Spleen (tissue), 11 donors: ENCODE data around the gene KLC4. TPM values are rescaled to one million over a fixed set of nuclear protein-coding genes. Genes with fewer than 3 reads are reported as not detected.

Experiments
- DNase-seq: peaks from one replicate; pipeline ENCODE4 v3.0.0-alpha.2; 2020
- H3K27ac ChIP-seq, 8 donors: fragments of 200-600 bp; sonication (generic) in 7 of 8; 1 replicate in 4 of 8; 2 replicates in 4 of 8; pipeline versions ENCODE4 v1.5.0 to v1.8.0; 2016 to 2021; ENCODE audit warnings: inconsistent platforms in 4 of 8, mild to moderate bottlenecking in 4 of 8, moderate library complexity in 1 of 8
- H3K27me3 ChIP-seq, 7 donors: fragments of 200-600 bp; sonication (generic) in 6 of 7; replicated peaks in 1 of 7; 1 replicate in 4 of 7; 2 replicates in 3 of 7; pipeline versions ENCODE4 v1.5.0 to v1.8.0; 2016 to 2021; ENCODE audit warnings: inconsistent platforms in 3 of 7, mild to moderate bottlenecking in 1 of 7
- H3K36me3 ChIP-seq, 6 donors: fragments of 200-600 bp; sonication (generic) in 5 of 6; 1 replicate in 4 of 6; 2 replicates in 2 of 6; pipeline versions ENCODE4 v1.5.0 to v1.8.0; 2016 to 2021; ENCODE audit warnings: inconsistent platforms in 2 of 6
- H3K4me1 ChIP-seq, 6 donors: fragments of 200-600 bp; sonication (generic) in 5 of 6; 1 replicate in 3 of 6; 2 replicates in 3 of 6; pipeline versions ENCODE4 v1.5.0 to v1.8.0; 2016 to 2021; ENCODE audit warnings: inconsistent platforms in 3 of 6
- H3K4me3 ChIP-seq, 8 donors: fragments of 200-600 bp; sonication (generic) in 7 of 8; 1 replicate in 4 of 8; 2 replicates in 4 of 8; pipeline versions ENCODE4 v1.5.0 to v1.8.0; 2016 to 2021; ENCODE audit warnings: inconsistent platforms in 4 of 8, mild to moderate bottlenecking in 4 of 8, moderate library complexity in 2 of 8
- H3K9me3 ChIP-seq, 8 donors: fragments of 200-600 bp; sonication (generic) in 7 of 8; 1 replicate in 4 of 8; 2 replicates in 4 of 8; pipeline versions ENCODE4 v1.5.0 to v1.8.0; 2016 to 2021; ENCODE audit warnings: inconsistent platforms in 4 of 8
- POLR2A ChIP-seq, 3 donors: fragments of 450-650 bp; IDR thresholded peaks; one replicate each; pipeline ENCODE4 v1.5.1; 2017; ENCODE audit warnings: antibody characterized with exemption in 3 of 3, mild to moderate bottlenecking in 1 of 3
- POLR2AphosphoS5 ChIP-seq, 3 donors: sonication (generic); formaldehyde crosslinking; IDR thresholded peaks; one replicate each; pipeline ENCODE4 v1.5.1; 2017; ENCODE audit warnings: antibody characterized with exemption in 3 of 3
- WGBS, 5 donors: extraction: QIAGEN DNeasy Blood & Tissue Kit in 3 of 5; methylation state at CpG; one replicate each; pipeline versions ENCODE4 v1.1.5 to v1.1.7; 2013 to 2018; 5-methylcytosine and 5-hydroxymethylcytosine counted together
- intact Hi-C: fragments of 100-400 bp; cut with DNase I; formaldehyde crosslinking; loops from one replicate; pipeline ENCODE4 v1.15.0; 2023; ENCODE audit warnings: low total_unique reads
- polyA plus RNA-seq, 3 donors: library from polyadenylated mRNA; stranded (reverse); fragments of 200-250 nt; gene quantifications; one replicate each; pipeline ENCODE4 v1.2.1, GENCODE V29; 2013
- total RNA-seq, 7 donors: library from RNA; depleted of rRNA in 3 of 7; stranded (reverse); fragments of >200 nt in 3 of 7; fragmentation: NEBNext Ultra II Directional in 4 of 7; extraction: Animal tissue kit (Norgen Biotek cat#: 25700) in 4 of 7; gene quantifications; one replicate each; pipeline versions ENCODE4 v1.1.0 to v1.2.1, GENCODE V29; 2016 to 2021
- TF ChIP-seq, protein P1 (sequence below), 11 experiments: fragments of 200-600 bp in 7 of 11; fragments of 450-650 bp in 4 of 11; sonication (generic) in 4 of 11; IDR thresholded peaks in 8 of 11; conservative IDR thresholded peaks in 3 of 11; 1 replicate in 7 of 11; 2 replicates in 4 of 11; pipeline versions ENCODE4 v1.4.0 to v1.8.0; 2016 to 2021; ENCODE audit warnings: antibody characterized with exemption in 11 of 11, inconsistent platforms in 4 of 11, mild to moderate bottlenecking in 1 of 11
- donor health status: healthy with polysubstance abuse.
- donor health status: DM: no; HTN: no; CAD: no; lungs with moderate emphysema.
- donor health status: DM: no; HTN: no; CAD: no.
- donor health status: Bipolar disorder and iron deficiency.
- donor health status: healthy.
- donor health status: DM: no; HTN: no; CAD: no.
- donor health status: DM: yes; HTN: yes; CAD: no.

KLC4 gene
- total and polyA plus RNA-seq, 10 donors: 13.2 to 27.0 (median 20.8) TPM

DNA sequence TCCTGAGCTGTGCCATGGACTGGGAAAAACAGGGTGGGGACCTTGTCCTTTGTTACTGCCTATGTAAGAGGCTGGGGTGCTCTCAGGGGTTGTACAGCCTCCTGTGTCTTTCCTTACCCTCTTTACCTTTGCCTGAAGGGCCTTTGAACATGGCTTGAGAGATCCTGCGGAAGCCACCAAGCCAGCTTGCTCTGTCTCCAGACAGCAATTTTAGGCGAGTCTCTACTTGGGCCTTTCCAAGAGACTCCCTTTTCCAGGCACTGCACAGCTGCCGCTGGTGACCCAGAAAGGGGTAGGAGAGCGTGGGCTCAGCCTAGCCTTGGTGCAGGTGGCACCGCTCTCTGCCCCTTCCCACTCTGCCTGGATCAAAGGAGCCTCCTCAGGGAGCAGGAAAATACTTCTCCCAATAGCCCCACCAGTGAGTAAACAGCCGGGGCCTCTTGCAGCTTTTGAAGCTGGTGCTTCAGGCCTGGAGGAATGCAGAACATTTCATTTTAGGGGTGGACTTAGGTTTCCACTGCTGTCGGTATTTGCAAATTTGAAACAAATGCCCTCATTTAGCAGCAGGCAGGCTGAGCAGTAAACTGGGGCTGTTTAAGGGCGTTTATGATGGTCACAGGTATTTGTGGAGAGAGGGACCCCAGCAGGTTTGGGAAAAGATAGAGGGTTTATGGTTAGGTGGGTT is 30.6 kb downstream of the KLC4 start:
- H3K27ac ChIP-seq: peak overlapping the region in 4 of 8 donors; percentile 4 to 36 (median 24)
- H3K36me3 ChIP-seq: no peaks in the 10 kb centered on the region
- peaks cover 0 to 26% (median 6%) of the 10 kb centered on the region in 6 donors for H3K4me1 ChIP-seq
- no peak for TF ChIP-seq POLR2A (IDR thresholded peaks at IDR 0.05)
- TF ChIP-seq, protein P1, sequence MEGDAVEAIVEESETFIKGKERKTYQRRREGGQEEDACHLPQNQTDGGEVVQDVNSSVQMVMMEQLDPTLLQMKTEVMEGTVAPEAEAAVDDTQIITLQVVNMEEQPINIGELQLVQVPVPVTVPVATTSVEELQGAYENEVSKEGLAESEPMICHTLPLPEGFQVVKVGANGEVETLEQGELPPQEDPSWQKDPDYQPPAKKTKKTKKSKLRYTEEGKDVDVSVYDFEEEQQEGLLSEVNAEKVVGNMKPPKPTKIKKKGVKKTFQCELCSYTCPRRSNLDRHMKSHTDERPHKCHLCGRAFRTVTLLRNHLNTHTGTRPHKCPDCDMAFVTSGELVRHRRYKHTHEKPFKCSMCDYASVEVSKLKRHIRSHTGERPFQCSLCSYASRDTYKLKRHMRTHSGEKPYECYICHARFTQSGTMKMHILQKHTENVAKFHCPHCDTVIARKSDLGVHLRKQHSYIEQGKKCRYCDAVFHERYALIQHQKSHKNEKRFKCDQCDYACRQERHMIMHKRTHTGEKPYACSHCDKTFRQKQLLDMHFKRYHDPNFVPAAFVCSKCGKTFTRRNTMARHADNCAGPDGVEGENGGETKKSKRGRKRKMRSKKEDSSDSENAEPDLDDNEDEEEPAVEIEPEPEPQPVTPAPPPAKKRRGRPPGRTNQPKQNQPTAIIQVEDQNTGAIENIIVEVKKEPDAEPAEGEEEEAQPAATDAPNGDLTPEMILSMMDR (IDR thresholded peaks at IDR 0.05 in 8 of 11, conservative IDR thresholded peaks at IDR 0.05 in 3 of 11): no peak
- no peak for TF ChIP-seq POLR2AphosphoS5 (IDR thresholded peaks at IDR 0.05)
- no peaks in the 10 kb centered on the region for H3K27me3 ChIP-seq
- 77 to 87% (median 79%) methylated on average over 8 of the region's 8 CpGs for WGBS, 5 donors
- intact Hi-C loops: no loop called here
- peak; percentile 40 for DNase-seq
- no peaks in the 10 kb centered on the region for H3K9me3 ChIP-seq
- H3K4me3 ChIP-seq: no peak overlapping the region

DNA sequence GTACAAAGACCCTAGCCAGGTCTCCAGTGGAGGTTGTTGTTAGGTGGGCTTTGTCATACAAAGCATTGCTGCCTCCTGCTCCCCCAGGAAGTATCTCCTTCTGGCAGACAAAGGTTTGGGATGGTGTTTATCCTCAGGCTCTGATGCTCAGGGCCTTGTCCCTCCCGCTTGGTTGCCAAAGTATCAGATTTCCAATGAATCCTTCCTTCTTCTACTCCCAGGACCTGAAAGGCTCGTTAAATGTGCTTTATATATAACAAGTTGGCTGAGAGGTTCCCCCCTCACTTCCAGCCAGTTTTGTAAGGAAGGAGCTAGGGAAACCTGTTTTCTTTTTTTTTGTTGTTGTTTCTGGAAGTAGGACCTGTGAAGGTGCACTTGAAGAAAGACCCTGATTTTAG is 31.1 kb downstream of the KLC4 start:
- H3K27ac ChIP-seq: peak overlapping the region in 1 of 8 donors; percentile 3
- peak; percentile 19 for DNase-seq
- H3K27me3 ChIP-seq: no peaks in the 10 kb centered on the region
- intact Hi-C loops: no loop called here
- no peaks in the 10 kb centered on the region for H3K36me3 ChIP-seq
- WGBS, 5 donors: 40 to 82% (median 70%) methylated on average over 2 of the region's 2 CpGs
- peaks cover 0 to 31% (median 7%) of the 10 kb centered on the region in 6 donors for H3K4me1 ChIP-seq
- H3K4me3 ChIP-seq: no peak overlapping the region
- no peaks in the 10 kb centered on the region for H3K9me3 ChIP-seq
- TF ChIP-seq POLR2AphosphoS5 (IDR thresholded peaks at IDR 0.05) (no peak), POLR2A (IDR thresholded peaks at IDR 0.05) (no peak)
- TF ChIP-seq, protein P1 (IDR thresholded peaks at IDR 0.05 in 8 of 11, conservative IDR thresholded peaks at IDR 0.05 in 3 of 11): no peak

DNA sequence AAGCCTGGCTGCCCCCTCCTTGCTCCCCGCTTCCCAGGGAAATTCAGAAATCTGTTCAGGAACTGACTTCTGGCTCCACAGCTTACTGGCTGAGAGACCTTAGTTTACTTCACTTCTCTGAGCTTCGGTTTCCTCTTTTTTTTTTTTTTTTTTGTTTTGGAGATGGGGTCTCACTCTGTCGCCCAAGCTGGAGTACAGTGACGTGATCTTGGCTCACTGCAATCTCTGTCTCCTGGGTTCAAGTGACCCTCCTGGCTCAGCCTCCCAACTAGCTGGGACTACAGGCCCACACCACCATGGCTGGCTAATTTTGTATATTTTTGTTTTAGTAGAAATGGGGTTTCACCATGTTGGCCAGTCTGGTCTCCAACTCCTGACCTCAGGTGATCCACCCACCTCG is 31.6 kb downstream of the KLC4 start:
- Histone ChIP-seq H3K4me1 (peaks cover 0 to 35% (median 9%) of the 10 kb centered on the region in 6 donors), H3K4me3 (no peak overlapping the region), H3K9me3 (no peaks in the 10 kb centered on the region), H3K27me3 (no peaks in the 10 kb centered on the region), H3K27ac (peak overlapping the region in 1 of 8 donors; percentile 3), H3K36me3 (no peaks in the 10 kb centered on the region)
- TF ChIP-seq, protein P1 (IDR thresholded peaks at IDR 0.05 in 8 of 11, conservative IDR thresholded peaks at IDR 0.05 in 3 of 11): no peak
- TF ChIP-seq POLR2AphosphoS5 (IDR thresholded peaks at IDR 0.05) (no peak), POLR2A (IDR thresholded peaks at IDR 0.05) (no peak)
- intact Hi-C loops: no loop called here
- WGBS, 5 donors: 63 to 78% (median 73%) methylated on average over 5 of the region's 5 CpGs
- DNase-seq: peak; percentile 24

DNA sequence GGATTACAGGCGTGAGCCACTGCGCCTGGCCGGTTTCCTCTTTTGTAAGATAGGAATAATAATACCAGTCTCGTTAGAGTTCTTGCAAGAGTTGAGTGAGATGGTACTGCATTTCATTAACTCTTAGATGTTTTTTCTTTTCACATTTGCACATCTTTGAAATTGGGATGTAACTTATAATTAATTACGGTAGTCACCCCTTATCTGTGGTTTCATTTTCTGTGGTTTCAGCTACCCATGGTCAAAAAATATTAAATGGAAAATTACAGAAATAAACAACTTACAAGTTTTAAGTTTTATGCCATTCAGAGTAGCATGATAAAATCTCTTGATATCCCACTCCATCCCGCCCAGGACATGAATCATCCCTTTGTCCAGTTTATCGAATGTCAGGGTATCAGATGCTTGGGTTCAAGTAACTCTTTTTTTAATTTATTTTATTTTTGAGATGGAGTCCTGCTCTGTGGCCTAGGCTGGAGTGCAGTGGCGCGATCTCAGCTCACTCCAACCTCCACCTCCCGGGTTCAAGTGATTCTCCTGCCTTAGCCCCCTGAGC is 32.1 kb downstream of the KLC4 start:
- intact Hi-C loops: no loop called here
- Histone ChIP-seq H3K9me3 (no peaks in the 10 kb centered on the region), H3K36me3 (no peaks in the 10 kb centered on the region), H3K4me3 (no peak overlapping the region), H3K4me1 (peaks cover 0 to 40% (median 9%) of the 10 kb centered on the region in 6 donors), H3K27ac (no peak overlapping the region), H3K27me3 (no peaks in the 10 kb centered on the region)
- peak; percentile 31 for DNase-seq
- TF ChIP-seq, protein P1 (IDR thresholded peaks at IDR 0.05 in 8 of 11, conservative IDR thresholded peaks at IDR 0.05 in 3 of 11): no peak
- TF ChIP-seq POLR2A (IDR thresholded peaks at IDR 0.05): no peak
- no peak for TF ChIP-seq POLR2AphosphoS5 (IDR thresholded peaks at IDR 0.05)
- 75 to 86% (median 83%) methylated on average over 10 of the region's 10 CpGs for WGBS, 5 donors
